ENCODE measurements around the gene RAMP1. TPM values are rescaled to one million over a fixed set of nuclear protein-coding genes. Genes with fewer than 3 reads are reported as not detected.

RAMP1 gene
- total RNA-seq, 2 donors from 2014 or later = 75.3 to 300 TPM

GRCh38 chr2:237882510-237883481 is 23.4 kb downstream of the RAMP1 start:
- no peak for TF ChIP-seq POLR2AphosphoS5 (IDR thresholded peaks at IDR 0.05)
- TF ChIP-seq POLR2A (IDR thresholded peaks at IDR 0.05) = no peak
- TF ChIP-seq CTCF (IDR thresholded peaks at IDR 0.05) = no peak
- Histone ChIP-seq H3K9me3 (no peaks in the 10 kb centered on the region), H3K4me1 (replicated peaks) (peaks cover 4% of the 10 kb centered on the region), H3K27me3 (replicated peaks; ENCODE audit: insufficient read depth) (no peaks in the 10 kb centered on the region), H3K36me3 (no peaks in the 10 kb centered on the region), H3K4me3 (no peak overlapping the region), H3K27ac (no peak overlapping the region)
- 78% methylated on average over 19 of the region's 20 CpGs for WGBS
- DNase-seq (ENCODE audit: low spot score) = no peak
- intact Hi-C loops (cut with DNase I) = no loop called here

- H3K27ac ChIP-seq = peak overlapping the region in 1 of 2 donors; percentile 66
- no peaks in the 10 kb centered on the region for H3K9me3 ChIP-seq
- H3K4me3 ChIP-seq = no peak overlapping the region
- intact Hi-C loops (cut with DNase I) = no loop called here
- DNase-seq (ENCODE audit: low spot score) = no peak
- 92% methylated on average over 10 of the region's 10 CpGs for WGBS
- no peaks in the 10 kb centered on the region for H3K36me3 ChIP-seq
- TF ChIP-seq POLR2A (IDR thresholded peaks at IDR 0.05) = no peak
- no peak for TF ChIP-seq POLR2AphosphoS5 (IDR thresholded peaks at IDR 0.05)
- TF ChIP-seq CTCF (IDR thresholded peaks at IDR 0.05) = no peak
- H3K4me1 ChIP-seq (replicated peaks) = no peaks in the 10 kb centered on the region
- no peaks in the 10 kb centered on the region for H3K27me3 ChIP-seq (replicated peaks; ENCODE audit: insufficient read depth)
Measured at GRCh38 chr2:237883951-237884446, 24.6 kb downstream of the RAMP1 start.

- 92% methylated on average over 13 of the region's 13 CpGs for WGBS
- intact Hi-C loops (cut with DNase I) = loop anchor here (1.0 kb wide), 1 partner anchor 19 kb away; no protein-coding TSS in a partner anchor
Measured at GRCh38 chr2:237884681-237885080, 25.3 kb downstream of the RAMP1 start.

GRCh38 chr2:237885111-237885930 is 25.9 kb downstream of the RAMP1 start:
- no peak overlapping the region for H3K4me3 ChIP-seq
- peak overlapping the region; percentile 66 to 71 for H3K27ac ChIP-seq
- TF ChIP-seq CTCF (IDR thresholded peaks at IDR 0.05) (no peak), POLR2AphosphoS5 (IDR thresholded peaks at IDR 0.05) (no peak), POLR2A (IDR thresholded peaks at IDR 0.05) (no peak)
- H3K9me3 ChIP-seq = no peaks in the 10 kb centered on the region
- H3K4me1 ChIP-seq (replicated peaks) = no peaks in the 10 kb centered on the region
- DNase-seq (ENCODE audit: low spot score) = no peak
- no peaks in the 10 kb centered on the region for H3K27me3 ChIP-seq (replicated peaks; ENCODE audit: insufficient read depth)
- intact Hi-C loops (cut with DNase I) = loop anchor here (1.0 kb wide), 1 partner anchor 20 kb away; no protein-coding TSS in a partner anchor
- 77% methylated on average over 27 of the region's 27 CpGs for WGBS
- H3K36me3 ChIP-seq = no peaks in the 10 kb centered on the region

More at GRCh38 chr2:237884681-237885080, 25.3 kb downstream of the RAMP1 start:
- no peaks in the 10 kb centered on the region for H3K9me3 ChIP-seq
- TF ChIP-seq POLR2A (IDR thresholded peaks at IDR 0.05) = no peak
- no peak for DNase-seq (ENCODE audit: low spot score)
- H3K36me3 ChIP-seq = no peaks in the 10 kb centered on the region
- H3K4me1 ChIP-seq (replicated peaks) = no peaks in the 10 kb centered on the region
- no peak overlapping the region for H3K4me3 ChIP-seq
- peak overlapping the region in 1 of 2 donors; percentile 66 for H3K27ac ChIP-seq
- H3K27me3 ChIP-seq (replicated peaks; ENCODE audit: insufficient read depth) = no peaks in the 10 kb centered on the region

Measured in prostate gland (tissue), 2 donors.